GM23248 (cell line): ENCODE results near the gene TPI1.

Source experiments
- EZH2 ChIP-seq: fragments of 200-600 bp; sonication (generic); IDR thresholded peaks from 2 replicates; pipeline ENCODE4 v1.6.1; 2018; ENCODE audit warnings: antibody characterized with exemption, mild to moderate bottlenecking; ENCODE audit not compliant: insufficient read depth, poor library complexity, severe bottlenecking
- EZH2phosphoT487 ChIP-seq: fragments of 200-600 bp; sonication (generic); IDR thresholded peaks from 2 replicates; pipeline ENCODE4 v1.6.1; 2018; ENCODE audit warnings: antibody characterized with exemption, moderate library complexity, mild to moderate bottlenecking, low read depth; ENCODE audit not compliant: insufficient read depth

DNA sequence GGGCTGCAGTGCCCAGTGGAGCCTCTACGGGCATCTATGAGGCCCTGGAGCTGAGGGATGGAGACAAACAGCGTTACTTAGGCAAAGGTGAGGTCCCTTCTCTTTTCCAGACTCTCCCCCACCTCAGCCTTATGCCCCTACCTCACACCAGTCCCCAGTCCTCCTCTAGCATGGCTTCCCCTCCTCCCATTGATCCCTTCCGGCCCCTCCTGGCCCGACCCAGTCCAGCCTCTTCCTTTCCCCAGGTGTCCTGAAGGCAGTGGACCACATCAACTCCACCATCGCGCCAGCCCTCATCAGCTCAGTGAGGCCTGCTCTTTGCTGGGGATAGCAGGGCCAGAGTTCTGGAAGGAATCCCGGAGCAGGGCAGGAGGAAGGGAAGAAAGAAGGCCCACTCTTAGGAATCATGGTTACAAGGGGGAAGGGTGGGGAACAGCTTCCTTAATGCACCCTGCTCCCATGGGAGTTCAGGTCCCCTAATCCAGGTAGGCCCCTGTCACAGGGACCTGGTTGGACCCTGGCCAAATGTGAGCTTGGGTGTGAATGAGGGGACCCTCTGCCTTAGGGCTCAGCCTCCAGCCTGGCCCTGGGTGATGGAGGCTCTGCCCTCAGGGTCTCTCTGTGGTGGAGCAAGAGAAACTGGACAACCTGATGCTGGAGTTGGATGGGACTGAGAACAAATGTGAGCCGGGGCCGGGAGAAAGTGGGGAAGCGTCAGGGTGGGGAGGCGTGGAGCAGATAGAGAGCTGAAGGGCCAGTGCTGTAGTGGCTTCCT lies 49.3 kb downstream of the TPI1 start:
- no peak for TF ChIP-seq EZH2
- no peak for TF ChIP-seq EZH2phosphoT487
